Psoas muscle (tissue), 8 donors: ENCODE data around the gene BRCA1. TPM values are rescaled to one million over a fixed set of nuclear protein-coding genes. Genes with fewer than 3 reads are reported as not detected.

ENCODE experiments used
- ATAC-seq, 4 donors: fragments of 200-7000 bp; cut with Tn5 transposase; one replicate each; pipeline ENCODE4 v1.9.1; 2020; ENCODE audit warnings: moderate library complexity in 3 of 4, mild to moderate bottlenecking in 2 of 4
- DNase-seq, 2 donors: peaks; one replicate each; pipeline ENCODE4 v3.0.0-alpha.2; 2020
- H3K27ac ChIP-seq: fragments of 200-600 bp; one replicate; pipeline ENCODE4 v1.8.0; 2022
- H3K27me3 ChIP-seq, 3 donors: fragments of 200-600 bp in 1 of 3; one replicate each; pipeline versions ENCODE4 v1.6.1 to v1.8.0; 2013 to 2022; ENCODE audit warnings: low read length in 2 of 3, mild to moderate bottlenecking in 2 of 3, moderate library complexity in 1 of 3; ENCODE audit not compliant: insufficient read depth in 3 of 3
- H3K36me3 ChIP-seq, 2 donors: fragments of 200-600 bp in 1 of 2; one replicate each; pipeline versions ENCODE4 v1.6.1 to v1.8.0; 2013 to 2022; ENCODE audit warnings: low read depth in 1 of 2, mild to moderate bottlenecking in 1 of 2, moderate library complexity in 1 of 2; ENCODE audit not compliant: insufficient read depth in 1 of 2
- H3K4me1 ChIP-seq: fragments of 200-600 bp; one replicate; pipeline ENCODE4 v1.8.0; 2022
- H3K4me3 ChIP-seq: fragments of 200-600 bp; one replicate; pipeline ENCODE4 v1.8.0; 2022; ENCODE audit warnings: mild to moderate bottlenecking
- H3K9me3 ChIP-seq: fragments of 200-600 bp; one replicate; pipeline ENCODE4 v1.8.0; 2022
- CTCF ChIP-seq: fragments of 200-600 bp; IDR thresholded peaks from one replicate; pipeline ENCODE4 v1.8.0; 2022; ENCODE audit warnings: antibody characterized with exemption
- WGBS, 3 donors: extraction: QIAGEN DNeasy Blood & Tissue Kit; methylation state at CpG; one replicate each; pipeline versions ENCODE4 v1.1.6 to v1.1.7; 2013; 5-methylcytosine and 5-hydroxymethylcytosine counted together
- intact Hi-C, 2 donors: fragments of 100-400 bp; cut with DNase I; formaldehyde crosslinking; loops; one replicate each; pipeline versions ENCODE4 v1.11.0 to v1.14.2; 2022
- polyA plus RNA-seq, 3 donors: library from polyadenylated mRNA; stranded (reverse); fragments of 200-250 nt; gene quantifications; one replicate each; pipeline ENCODE4 v1.2.3, GENCODE V29; 2013
- total RNA-seq, 4 donors: library from RNA; stranded (reverse); fragmentation: NEBNext Ultra II Directional in 2 of 4; extraction: Animal tissue kit (Norgen Biotek cat#: 25700) in 2 of 4; gene quantifications; one replicate each; pipeline versions ENCODE4 v1.2.1 to v1.2.4, GENCODE V29; 2021 to 2023
- donor health status: healthy with polysubstance abuse.
- donor health status: DM: no; HTN: no; CAD: no; lungs with moderate emphysema.
- donor health status: Bipolar disorder and iron deficiency.
- donor health status: healthy.
- donor health status: DM: yes; HTN: yes; CAD: no.
- donor health status: DM: no; HTN: no; CAD: no.
- donor health status: DM: no; HTN: no; CAD: no.
- donor health status: DM: yes; HTN: yes; CAD: no.

BRCA1 gene
- total and polyA plus RNA-seq, 7 donors = 1.5 to 6.1 (median 3.7) TPM

- peaks cover 3 to 29% of the 10 kb centered on the region in 2 donors for H3K36me3 ChIP-seq
- WGBS, 3 donors = 85 to 90% (median 89%) methylated on average over 2 of the region's 2 CpGs
- no peak for DNase-seq
Observed at GRCh38 chr17:43085474-43085873, 39.7 kb downstream of the BRCA1 start.

GRCh38 chr17:43079641-43080302 is 45.4 kb downstream of the BRCA1 start:
- Histone ChIP-seq H3K36me3 (peaks cover 3 to 22% of the 10 kb centered on the region in 2 donors), H3K27ac (no peak overlapping the region), H3K27me3 (no peaks in the 10 kb centered on the region), H3K4me3 (no peak overlapping the region), H3K9me3 (no peaks in the 10 kb centered on the region), H3K4me1 (no peaks in the 10 kb centered on the region)
- WGBS, 3 donors = 68 to 87% (median 83%) methylated on average over 1 of the region's 1 CpG
- intact Hi-C loops = no loop called here
- no peak for TF ChIP-seq CTCF
- DNase-seq (no peak), ATAC-seq (no peak)

More at GRCh38 chr17:43085474-43085873, 39.7 kb downstream of the BRCA1 start:
- Histone ChIP-seq H3K4me1 (no peaks in the 10 kb centered on the region), H3K27me3 (no peaks in the 10 kb centered on the region), H3K9me3 (no peaks in the 10 kb centered on the region), H3K4me3 (no peak overlapping the region), H3K27ac (no peak overlapping the region)
- no peak for ATAC-seq
- intact Hi-C loops = no loop called here
- no peak for TF ChIP-seq CTCF

- intact Hi-C loops = no loop called here
- ATAC-seq (no peak), DNase-seq (no peak)
- Histone ChIP-seq H3K27me3 (no peaks in the 10 kb centered on the region), H3K36me3 (peaks cover 0 to 24% of the 10 kb centered on the region in 2 donors), H3K27ac (no peak overlapping the region), H3K4me1 (no peaks in the 10 kb centered on the region), H3K4me3 (no peak overlapping the region), H3K9me3 (no peaks in the 10 kb centered on the region)
- no peak for TF ChIP-seq CTCF
- WGBS, 3 donors = 91 to 96% (median 93%) methylated on average over 4 of the region's 4 CpGs
Observed at GRCh38 chr17:43074869-43075268, 50.3 kb downstream of the BRCA1 start.

GRCh38 chr17:43070872-43071271 is 54.3 kb downstream of the BRCA1 start:
- no peak overlapping the region for H3K27ac ChIP-seq
- no peak for DNase-seq
- peaks cover 0 to 30% of the 10 kb centered on the region in 2 donors for H3K36me3 ChIP-seq
- WGBS, 3 donors = 76 to 84% (median 79%) methylated on average over 1 of the region's 1 CpG
- H3K4me3 ChIP-seq = no peak overlapping the region
- no peak for ATAC-seq
- H3K9me3 ChIP-seq = no peaks in the 10 kb centered on the region
- no peak for TF ChIP-seq CTCF
- intact Hi-C loops = no loop called here
- H3K27me3 ChIP-seq = no peaks in the 10 kb centered on the region
- H3K4me1 ChIP-seq = no peaks in the 10 kb centered on the region

- no peak for DNase-seq
- 42 to 70% (median 50%) methylated on average over 1 of the region's 1 CpG for WGBS, 3 donors
- ATAC-seq = no peak
- intact Hi-C loops = no loop called here
- no peak for TF ChIP-seq CTCF
- Histone ChIP-seq H3K4me3 (no peak overlapping the region), H3K4me1 (no peaks in the 10 kb centered on the region), H3K27ac (no peak overlapping the region), H3K9me3 (no peaks in the 10 kb centered on the region), H3K36me3 (peaks cover 0 to 24% of the 10 kb centered on the region in 2 donors), H3K27me3 (no peaks in the 10 kb centered on the region)
Observed at GRCh38 chr17:43070257-43070656, 54.9 kb downstream of the BRCA1 start.
